GM21737 (cell line): ENCODE data around the gene CITED4.

Experiments
- ATAC-seq: cut with Tn5 transposase; IDR thresholded peaks from one replicate; pipeline ENCODE4 v1.9.1; 2021; ENCODE audit warnings: mild to moderate bottlenecking, moderate library complexity; ENCODE audit not compliant: unreplicated experiment

The CITED4 gene

DNA sequence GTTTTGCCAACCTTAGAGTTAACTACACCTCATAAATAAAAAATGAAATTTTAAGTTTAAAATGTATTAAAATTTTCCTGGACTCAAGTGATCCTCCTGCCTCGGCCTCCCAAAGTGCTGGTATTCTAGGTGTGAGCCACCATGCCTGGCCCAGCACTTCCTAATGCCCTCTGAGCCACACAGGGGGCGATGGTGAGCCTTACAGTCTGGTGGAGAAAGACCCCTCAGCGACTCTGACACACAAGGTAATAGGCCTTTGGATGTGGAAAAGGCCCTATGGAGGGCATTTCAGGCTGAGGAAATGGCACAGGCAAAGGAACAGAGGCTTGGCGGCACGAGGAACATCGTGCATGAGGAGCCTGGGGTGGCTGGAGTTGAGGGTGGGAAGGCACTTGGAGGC is 6.7 kb downstream of the CITED4 start:
- ATAC-seq: no peak

DNA sequence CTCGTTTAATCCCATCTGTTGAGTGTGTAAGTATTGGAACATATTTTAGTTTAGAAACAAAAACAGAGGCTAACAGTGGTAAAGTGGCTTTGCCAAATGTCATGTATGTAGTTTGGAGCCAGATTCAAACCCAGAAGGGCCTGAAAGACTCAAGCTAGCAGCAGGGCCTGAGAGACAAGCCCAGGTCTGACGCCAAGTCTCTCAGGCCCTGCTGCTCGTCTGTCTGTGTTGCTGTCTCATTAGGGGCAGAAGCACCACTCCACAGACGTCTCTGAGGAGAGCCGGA is 8.3 kb downstream of the CITED4 start:
- ATAC-seq: no peak

DNA sequence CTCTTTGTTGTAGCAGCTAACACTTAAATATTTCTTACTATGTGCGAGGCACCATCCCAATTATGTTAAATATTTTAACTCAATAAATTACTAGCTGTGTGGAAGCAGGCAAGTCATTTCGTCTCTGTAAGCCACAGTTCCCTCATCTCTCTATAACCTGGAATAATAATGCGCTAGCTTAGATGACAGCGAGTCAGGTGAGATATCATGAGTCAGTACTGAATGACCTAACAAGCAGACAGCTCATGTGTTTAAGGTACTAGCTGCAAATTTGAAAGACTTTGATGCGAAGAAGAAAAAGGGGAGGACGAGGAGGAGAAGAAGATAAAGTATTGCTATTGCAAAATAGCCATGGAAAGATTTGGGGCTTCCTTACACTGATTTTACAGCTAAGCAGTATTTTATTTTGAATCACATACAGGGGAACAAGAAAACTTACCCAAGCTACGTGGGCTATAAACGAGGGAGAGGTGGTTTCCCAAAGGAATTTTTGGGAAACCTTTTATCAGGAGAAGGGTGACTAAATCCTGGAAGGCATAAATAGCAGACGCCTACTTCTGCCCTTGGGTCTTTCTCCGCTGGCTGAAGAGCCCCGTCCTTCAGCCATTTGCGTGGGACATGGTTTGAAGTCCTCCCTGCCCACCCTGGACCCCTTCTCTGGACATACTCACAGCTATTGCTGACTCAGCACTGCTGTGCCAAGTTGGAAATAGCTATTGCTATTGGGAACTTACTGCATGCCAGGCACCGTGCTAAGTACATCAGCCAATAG is 8.9 kb downstream of the CITED4 start:
- ATAC-seq: no peak

DNA sequence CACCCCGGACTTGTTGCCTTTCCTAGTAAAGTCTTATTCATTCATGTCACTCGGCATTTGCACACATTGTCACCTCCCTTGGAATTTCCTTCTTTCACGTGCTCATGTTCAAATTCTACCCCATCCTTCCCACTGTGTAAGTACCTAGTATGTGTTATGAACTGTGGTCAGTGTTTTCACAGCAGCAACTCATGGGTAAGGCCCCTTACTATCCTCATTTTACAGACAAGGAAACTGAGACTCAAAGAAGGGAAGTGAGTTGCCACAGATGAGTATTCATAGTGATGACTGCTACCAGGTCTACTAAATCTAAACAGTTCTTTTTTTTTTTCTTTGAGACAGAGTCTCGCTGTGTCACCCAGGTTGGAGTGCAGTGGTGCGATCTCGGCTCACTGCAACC is 10.5 kb downstream of the CITED4 start:
- ATAC-seq: no peak

DNA sequence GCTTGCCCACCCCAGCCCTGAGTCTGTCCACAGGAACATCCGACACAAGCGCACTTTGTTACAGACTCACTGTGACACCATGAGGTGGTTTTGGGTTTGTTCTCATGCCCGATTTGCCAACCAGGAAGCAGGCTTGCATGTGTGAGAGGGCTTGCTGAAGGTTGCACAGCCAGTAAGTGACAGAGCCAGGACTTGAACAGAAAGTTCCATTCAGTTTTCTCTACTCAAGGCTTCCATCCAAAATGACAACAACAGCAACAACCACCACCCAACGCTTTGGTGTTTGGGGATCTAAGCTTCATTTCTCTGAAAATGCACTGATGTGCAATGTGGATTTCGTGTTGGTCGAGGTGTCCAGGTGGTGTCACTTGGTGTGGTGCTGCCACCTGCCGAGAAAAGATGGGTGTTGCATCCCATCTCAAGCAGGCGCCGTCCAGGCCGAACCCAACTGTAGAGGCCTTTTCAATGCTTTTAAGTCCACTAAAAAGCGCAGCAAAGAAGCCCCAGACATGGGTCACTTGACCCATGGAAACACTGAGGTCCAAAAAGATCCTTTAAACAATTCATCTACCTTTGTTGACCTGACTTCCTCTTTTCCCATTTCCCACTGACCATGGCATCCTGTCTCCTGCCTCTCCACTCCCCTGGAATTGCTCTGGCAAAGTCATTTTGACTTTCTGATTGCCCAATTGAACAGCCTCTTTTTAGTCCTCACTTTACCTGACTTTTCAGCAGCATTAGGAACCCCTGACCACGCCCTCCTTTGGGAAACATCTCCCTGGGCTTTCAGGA is 12.2 kb downstream of the CITED4 start:
- ATAC-seq: peak; percentile 61

DNA sequence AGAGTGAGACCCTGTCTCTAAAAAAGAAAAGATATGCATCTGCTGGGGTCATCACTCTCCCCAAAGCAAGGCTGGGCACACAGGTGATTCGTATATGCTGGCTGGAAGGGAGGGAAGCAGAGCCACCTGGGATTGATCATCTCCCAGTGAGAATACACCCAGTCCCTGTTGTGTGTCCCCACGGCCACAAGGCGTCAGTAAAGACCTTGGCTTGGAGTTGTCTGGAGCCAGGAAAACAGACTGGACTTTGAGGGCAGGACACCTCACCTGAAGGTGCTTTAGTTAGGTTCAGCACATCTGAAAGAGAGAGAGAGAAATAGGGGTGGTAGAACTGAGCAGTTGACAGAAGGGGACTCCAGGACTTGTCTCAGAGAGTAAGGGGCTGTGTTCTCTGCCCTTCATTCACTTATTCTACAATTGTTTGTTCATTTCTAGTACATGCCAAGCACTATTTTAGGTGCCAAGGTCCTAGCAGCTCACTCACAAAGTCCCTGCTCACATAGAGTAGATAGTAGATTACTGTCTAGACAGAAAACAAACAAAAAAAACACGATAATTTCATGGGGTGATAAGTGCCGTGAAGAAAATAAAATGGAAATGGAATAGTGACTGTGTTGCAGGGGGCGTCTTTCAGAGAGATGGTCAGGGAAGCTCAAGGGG is 13.5 kb downstream of the CITED4 start:
- ATAC-seq: no peak

DNA sequence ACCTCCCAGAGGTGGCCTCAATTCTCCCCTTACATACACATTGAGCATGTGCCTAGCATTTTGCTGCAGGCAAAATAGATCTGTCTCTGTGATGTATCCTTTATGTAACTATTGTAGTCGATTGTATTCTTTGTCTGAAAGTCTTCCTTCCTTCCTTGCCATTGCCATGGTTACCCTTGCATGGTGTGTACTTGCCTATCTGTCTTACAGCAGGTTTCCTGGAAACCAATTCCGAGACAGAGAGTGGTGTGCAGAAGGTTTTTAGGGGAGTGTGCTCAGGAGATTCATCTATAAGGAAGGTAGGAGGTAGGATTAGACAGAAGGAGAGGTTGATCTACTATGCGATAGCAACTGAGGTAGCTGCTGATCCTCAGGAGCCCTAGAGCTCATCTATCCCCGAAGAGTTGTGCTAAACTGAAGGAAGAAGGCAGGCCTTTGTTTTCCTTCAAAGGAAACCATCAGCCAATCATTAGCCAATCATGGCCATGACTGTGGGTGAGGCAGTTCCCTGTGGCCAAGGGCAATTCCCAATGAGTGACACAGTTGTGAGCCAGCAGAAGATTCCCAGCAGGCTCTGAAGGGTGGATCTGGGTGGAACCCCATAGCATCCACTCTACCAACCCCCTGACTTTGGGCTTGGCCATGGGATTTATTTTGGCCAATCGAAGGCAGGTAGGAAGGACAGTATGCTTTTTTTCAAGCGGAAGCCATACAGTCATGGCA is 15.0 kb downstream of the CITED4 start:
- no peak for ATAC-seq

DNA sequence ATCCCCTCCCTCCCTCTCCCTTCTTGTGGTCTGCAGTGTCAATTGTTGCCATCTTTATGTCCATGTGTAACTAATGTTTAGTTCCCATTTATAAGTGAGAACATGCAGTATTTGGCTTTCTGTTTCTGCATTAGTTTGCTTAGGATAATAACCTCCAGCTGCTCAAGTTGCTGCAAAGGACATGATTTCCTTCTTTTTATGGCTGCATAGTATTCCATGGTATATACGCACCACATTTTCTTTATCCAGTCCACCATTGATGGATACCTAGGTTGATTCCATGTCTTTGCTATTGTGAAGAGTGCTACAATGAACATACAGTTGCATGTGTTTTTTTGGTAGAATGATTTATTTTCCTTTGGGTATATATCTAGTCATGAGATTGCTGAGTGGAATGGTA is 16.3 kb downstream of the CITED4 start:
- ATAC-seq: no peak

DNA sequence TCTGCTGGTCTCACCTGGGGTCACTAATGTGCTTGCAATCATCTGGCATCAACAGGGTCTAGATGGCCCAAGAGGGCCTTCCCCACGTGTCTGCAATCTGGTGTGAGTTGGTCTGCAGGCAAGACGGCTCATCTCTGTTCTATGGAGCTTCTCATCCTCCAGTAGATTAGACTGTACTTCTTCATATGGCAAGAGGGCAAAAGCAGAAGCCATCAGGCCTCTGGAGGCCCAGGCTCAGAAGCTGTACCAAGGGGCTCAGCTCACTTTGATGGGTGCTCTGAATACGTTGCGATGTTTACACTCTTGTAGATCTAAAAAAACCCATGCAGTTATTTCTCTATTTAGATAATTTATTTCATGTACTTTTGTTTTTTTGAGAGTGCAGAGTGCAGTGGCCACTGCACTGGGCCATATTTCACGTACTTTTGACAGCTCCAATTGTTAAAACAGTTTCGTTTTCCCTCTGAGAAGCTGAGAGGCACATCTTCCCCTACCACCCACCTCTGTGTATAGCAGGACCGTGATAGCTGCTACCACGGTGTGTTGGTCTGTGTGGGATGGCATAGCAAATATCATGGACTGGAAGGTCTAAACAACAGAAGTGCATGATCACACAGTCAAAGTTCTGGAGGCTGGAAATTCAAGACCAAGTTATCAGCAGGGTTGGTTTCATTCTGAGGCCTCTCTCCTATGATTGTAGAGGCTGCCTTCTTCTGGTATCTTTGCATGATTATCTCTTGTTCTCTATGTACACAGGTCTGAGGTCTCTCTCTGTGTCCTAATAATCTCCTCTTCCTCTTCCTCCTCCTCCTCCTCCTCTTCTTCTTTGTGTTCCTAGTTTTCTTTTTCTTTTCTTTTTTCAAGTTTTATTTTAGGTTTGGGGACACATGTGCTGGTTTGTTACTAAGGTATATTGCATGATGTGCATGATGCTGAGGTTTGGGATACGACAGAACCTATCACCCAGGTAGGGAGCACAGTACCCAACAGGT is 17.0 kb downstream of the CITED4 start:
- no peak for ATAC-seq

DNA sequence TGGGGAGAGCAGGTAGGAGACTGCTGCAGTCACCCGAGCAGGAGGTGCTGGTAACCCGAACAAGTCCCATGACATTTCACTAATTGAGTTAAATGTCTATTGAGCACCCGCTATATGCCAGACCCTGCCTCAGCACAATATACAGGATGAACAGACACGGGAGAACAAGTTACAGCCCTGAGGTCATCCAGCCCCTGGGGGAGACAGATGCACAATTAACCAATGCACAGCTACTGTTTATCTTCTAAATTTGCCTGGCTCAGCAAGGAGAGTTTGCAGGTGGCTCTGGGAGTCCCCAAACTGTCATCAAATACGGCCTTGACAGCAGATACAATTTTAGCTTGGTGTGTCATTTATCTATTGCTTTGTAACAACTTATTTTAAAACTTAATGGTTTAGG is 18.1 kb downstream of the CITED4 start:
- ATAC-seq: no peak

DNA sequence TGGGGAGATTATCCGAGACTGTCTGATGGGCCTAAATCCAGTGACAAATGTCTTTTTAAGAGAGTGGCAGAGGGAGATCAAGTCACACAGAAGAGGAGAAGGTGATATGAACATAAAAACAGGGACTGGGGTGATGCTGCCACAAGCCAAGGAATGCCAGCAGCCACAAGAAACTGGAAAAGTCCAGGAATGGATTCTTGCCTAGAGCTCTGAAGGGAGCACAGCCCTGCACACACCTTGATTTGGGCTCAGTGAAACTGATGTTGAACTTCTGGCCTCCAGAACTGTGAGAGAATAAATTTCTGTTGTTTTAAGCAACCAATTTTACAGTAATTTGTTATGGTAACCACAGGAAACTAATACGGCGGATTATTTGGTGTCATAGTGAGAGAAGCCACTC is 19.5 kb downstream of the CITED4 start:
- ATAC-seq: no peak

DNA sequence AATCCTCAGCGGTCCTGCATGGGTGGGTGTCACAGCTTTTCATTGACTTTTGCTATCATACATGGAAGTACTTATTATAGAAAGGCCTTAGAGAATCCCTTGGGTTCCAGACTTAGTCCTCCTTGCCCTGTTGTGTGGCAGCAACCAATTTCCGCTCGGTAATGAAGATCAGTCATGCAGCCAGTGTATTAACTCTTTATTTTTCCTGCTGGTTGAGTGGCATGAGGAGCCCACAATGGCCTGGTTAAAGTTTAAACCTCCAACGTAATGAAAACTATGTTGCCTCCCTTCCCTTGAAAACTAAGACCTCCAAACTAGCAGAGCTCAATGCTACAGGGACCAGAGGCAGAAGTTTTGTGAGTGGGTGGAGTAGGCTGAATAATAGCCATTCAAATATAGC is 20.0 kb downstream of the CITED4 start:
- no peak for ATAC-seq

DNA sequence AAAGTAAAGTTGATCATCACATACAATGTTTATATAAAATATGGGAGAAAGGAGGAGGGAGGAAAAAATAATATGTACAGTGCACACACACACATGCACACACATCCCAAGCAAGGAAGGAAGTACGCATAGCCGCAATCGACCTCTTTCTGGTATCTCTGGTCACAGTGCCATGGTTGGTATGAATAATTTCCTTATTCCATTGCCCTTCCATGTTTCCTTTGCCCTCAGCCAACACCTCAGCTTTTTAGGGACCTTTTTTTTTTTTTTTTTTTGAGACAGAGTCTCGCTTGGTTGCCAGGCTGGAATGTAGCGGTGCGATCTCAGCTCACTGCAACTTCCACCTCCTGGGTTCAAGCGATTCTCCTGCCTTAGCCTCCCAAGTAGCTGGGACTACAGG is 20.6 kb downstream of the CITED4 start:
- ATAC-seq: no peak

DNA sequence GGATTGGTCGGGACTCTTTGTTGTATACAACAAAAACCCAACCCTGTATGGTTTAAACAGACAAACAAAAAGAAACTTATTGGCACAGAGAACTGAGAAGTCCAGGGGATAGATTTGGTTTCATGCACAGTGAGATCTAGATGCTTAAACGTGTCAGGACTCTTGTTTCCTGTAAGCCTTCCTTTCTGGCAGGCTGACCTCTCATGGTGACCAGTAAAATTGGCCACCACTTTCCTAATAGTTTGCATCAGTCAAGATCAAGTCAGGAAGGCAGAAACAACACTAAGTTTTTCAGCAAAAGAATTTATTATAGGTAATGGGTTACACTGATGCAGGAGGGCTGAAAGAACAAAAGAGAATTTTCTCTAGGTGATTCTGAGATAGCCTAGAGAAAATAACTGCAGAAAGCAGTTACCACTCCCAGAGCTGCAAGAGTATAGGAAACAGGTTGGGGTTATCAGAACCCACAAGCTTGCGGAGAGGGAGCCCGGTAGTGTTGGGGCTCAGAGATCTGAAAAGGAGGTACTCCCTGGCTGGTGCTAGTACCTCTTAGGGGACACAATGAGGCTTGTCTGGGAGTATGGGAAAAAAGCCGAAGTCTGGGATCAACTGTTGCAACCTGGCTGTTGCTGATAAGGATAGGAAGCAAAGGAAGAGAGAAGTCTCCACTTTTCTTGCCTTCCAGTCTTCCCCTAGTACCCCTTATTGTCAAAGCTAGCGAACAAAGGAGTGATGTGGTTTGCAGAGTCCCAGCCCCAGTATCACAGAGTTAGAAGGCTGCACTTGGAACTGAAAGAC is 21.4 kb downstream of the CITED4 start:
- no peak for ATAC-seq

DNA sequence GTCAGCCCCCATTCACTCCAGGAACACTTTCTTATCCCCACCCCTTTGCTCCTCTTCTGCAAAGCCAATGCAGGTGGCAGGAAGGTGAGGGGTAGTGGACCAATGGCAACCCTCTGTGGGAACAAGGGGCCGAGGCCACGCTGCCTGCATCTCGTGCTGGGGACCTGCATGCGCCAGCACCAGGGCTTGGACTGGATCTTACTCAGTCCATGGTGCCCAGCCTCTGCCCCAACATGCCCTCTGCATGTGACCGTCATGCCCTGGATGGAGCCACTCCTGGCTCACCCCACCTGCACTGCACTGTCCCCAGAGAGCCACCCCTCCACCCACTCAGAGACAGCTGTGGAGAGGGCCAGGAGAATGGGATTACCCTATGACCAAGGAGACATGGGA is 22.2 kb downstream of the CITED4 start:
- ATAC-seq: no peak

DNA sequence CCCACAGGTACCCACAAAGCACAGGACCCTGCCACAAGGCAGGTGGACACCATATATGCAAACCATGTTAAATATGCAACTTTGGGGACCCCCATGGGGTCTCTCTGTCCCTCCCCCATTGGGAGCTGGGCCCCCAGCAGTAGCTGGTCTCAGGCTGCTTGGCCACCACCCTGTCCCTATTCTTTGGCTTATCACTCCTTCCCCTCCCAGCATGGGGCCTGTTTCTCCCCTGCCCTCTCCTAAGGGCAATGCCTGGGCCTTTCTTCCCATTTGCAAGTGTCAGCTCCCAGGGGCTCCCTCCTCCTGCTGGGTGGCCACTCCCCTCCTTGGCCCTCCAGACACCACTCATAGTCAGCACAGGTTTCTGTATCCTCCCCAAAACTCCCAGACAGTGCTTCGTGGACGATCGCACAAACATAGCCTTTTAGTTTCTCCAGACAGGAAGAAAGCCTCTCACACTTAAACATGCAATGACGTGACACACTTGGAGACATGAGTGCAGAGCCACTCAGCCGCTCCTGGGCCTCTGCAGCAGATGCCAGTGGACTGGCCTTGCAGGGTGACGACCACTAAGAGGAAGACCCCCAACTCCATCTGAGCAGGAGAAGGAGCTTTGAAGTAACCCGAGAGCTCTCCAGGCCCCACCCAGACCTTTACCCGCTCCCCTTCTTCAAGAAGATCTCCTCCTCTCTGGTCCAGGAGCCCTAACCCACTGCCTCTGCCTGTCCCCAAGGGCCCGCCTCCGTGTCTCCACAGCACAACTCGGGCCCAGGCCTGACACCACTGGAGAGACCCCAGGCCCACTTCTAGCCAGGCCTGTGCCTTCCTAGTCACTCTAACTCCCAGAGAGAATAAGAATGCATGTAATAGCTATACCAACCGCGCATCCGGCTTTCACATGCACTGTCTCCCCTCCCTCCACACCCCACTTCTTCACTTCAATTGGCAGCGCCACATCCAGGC is 22.9 kb downstream of the CITED4 start:
- no peak for ATAC-seq

DNA sequence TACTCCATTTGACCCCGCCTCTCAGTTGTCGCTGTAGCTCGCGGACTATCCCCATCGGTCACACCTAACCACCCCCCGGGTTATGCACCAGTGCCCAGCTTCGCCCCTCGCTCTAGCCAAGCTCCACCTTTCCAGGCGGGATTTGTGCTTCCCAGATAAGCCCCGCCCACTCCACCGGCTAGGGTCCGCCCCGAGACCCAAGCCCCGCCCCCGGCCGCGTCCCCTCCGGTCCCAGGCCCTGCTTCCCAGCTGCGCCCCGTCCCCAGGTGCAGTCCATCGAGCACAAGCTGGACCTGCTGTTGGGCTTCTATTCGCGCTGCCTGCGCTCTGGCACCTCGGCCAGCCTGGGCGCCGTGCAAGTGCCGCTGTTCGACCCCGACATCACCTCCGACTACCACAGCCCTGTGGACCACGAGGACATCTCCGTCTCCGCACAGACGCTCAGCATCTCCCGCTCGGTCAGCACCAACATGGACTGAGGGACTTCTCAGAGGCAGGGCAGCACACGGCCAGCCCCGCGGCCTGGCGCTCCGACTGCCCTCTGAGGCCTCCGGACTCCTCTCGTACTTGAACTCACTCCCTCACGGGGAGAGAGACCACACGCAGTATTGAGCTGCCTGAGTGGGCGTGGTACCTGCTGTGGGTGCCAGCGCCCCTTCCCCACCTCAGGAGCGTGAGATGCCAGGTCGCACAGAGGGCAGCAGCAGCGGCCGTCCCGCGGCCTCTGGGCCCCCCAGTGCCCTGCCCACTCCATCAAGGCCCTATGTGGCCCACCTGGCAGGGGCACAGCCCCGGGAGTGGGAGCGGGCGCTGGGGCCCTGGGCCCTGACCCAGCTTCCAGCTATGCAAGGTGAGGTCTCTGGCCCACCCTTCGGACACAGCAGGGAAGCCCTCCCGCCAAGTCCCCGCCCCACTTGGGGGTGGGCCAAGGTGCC is 23.9 kb downstream of the CITED4 start:
- no peak for ATAC-seq
